HFF-Myc (cell line): ENCODE measurements around the gene AFF3.

Experiments
- DNase-seq: peaks from one replicate; pipeline ENCODE4 v3.0.0-alpha.2; 2011; ENCODE audit warnings: low read depth; ENCODE audit errors: extremely low read depth
- H3K4me3 ChIP-seq: replicated peaks from 2 replicates; pipeline ENCODE4 v1.5.1; 2011; ENCODE audit warnings: low read depth, mild to moderate bottlenecking, control low read depth, low read length
- TF ChIP-seq, protein P1 (sequence below): IDR thresholded peaks from 2 replicates; pipeline ENCODE4 v1.5.1; 2012; ENCODE audit warnings: mild to moderate bottlenecking, low read depth, low read length, control low read depth; ENCODE audit errors: missing control alignments

The AFF3 gene

DNA sequence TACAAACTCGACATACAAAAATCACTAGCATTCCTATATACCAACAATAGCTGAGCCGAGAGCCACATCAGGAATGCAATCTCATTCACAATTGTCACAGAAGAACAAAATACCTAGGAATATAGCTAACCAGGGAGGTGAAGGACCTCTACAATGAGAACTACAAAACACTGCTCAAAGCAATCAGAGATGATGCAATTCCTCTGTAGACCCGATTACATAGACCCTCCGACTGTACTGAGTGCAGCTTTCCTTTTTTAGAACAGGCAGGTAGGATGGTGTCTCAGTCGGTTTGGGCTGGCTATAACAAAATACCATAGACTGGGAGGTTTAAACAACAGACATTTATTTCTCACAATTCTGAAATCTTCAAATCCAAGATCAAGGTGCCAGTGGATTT lies 513.1 kb downstream of the AFF3 start:
- no peak for DNase-seq
- TF ChIP-seq, protein P1, sequence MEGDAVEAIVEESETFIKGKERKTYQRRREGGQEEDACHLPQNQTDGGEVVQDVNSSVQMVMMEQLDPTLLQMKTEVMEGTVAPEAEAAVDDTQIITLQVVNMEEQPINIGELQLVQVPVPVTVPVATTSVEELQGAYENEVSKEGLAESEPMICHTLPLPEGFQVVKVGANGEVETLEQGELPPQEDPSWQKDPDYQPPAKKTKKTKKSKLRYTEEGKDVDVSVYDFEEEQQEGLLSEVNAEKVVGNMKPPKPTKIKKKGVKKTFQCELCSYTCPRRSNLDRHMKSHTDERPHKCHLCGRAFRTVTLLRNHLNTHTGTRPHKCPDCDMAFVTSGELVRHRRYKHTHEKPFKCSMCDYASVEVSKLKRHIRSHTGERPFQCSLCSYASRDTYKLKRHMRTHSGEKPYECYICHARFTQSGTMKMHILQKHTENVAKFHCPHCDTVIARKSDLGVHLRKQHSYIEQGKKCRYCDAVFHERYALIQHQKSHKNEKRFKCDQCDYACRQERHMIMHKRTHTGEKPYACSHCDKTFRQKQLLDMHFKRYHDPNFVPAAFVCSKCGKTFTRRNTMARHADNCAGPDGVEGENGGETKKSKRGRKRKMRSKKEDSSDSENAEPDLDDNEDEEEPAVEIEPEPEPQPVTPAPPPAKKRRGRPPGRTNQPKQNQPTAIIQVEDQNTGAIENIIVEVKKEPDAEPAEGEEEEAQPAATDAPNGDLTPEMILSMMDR: no peak
- no peak overlapping the region for H3K4me3 ChIP-seq

DNA sequence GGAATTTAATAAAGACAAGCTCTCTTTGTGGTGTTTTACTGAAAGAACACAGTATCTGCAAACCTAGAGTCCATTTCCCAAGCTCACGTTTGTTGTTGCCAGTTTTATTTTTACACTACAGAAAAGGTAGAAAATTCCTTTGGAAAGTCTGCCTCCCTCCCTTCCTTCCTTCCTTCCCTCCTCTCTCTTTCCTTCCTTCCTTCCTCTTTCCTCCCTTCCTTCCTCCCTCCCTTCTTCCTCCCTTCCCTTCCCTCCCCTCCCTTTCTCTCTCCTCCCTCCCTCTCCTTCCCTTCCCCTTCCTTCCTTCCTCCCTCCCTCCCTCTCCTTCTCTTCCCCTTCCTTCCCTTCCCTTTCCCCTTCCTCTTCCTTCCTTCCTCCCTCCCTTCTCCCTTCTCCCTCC lies 516.2 kb downstream of the AFF3 start:
- no peak for DNase-seq
- TF ChIP-seq, protein P1: no peak
- no peak overlapping the region for H3K4me3 ChIP-seq

DNA sequence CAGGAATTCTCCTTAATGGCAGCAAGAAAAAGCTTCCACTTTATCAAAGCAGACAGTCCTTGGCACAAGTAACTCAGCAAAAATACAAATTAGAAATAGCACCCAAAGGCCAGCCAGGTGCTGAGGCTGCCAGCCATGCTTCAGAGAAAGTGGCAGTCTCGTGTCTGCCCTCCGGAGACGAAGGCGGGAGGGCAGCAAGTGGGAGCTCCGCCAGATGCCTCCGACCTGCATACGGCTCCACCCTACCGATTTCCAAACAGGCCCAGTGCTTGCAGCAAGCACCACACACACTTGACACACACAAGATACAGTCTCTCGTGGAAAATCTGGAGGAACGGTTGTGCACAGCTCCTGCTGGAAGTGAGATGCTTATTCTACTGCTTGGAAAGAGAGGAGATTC lies 517.7 kb downstream of the AFF3 start:
- DNase-seq: no peak
- no peak overlapping the region for H3K4me3 ChIP-seq
- TF ChIP-seq, protein P1: no peak

DNA sequence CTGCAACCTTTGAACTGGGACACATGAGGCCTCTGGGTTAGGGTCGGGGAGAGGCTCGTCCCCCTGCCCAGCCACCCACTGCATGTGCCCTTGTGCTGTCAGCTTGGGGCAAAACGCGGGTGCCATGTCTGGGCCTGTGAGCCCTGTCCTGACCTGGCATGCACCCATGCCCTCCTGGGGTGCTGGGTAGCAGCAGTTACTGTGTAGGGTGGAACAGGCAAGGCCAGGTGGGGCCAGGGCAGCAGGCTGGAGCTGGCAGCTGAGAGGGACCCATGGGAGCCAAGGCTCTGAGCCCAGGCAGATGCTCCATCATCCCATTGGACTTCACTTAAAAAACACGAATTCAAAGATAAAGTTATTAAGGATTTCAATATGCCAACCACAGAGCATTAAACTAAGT lies 518.8 kb downstream of the AFF3 start:
- no peak for DNase-seq
- H3K4me3 ChIP-seq: no peak overlapping the region
- TF ChIP-seq, protein P1: no peak

DNA sequence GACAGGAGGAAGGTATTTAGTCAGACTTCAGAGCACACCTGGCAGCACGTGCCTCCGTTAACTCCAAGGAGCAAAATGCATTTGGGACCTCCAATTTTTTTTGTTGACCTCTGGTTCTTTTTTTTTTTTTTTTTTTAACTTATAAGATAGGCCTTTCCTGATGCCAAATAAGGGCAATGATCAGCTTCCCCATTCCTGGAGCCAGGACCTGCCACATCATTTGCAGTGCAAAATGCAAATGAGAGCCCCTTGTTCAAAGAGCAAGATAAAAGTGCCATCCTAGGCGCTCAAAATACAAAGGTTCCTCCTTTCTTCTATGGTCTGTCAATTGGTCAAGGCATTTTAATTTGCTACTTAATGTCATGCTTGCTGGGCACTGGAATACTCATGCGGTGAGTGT lies 519.4 kb downstream of the AFF3 start:
- H3K4me3 ChIP-seq: no peak overlapping the region
- TF ChIP-seq, protein P1: no peak
- DNase-seq: no peak

DNA sequence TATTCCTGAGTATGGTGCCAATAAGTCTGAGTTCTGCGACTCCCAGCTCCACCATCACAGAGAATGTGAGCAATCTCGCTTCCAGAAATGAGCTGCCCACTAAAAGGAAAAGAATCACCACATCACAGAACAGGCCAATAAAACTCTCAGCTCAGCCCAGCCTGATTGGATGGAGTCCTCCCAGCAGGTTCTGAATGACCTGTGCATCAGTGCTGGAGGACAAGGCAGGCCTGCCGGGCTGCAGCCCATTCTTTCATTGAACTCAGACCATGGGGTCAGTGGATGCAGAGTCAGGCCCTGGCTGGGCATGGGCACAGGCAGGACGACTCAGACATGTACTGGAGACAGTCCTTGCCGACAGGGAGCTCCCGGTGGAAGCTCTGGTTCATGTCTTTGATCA lies 519.9 kb downstream of the AFF3 start:
- no peak for DNase-seq
- TF ChIP-seq, protein P1: no peak
- no peak overlapping the region for H3K4me3 ChIP-seq

DNA sequence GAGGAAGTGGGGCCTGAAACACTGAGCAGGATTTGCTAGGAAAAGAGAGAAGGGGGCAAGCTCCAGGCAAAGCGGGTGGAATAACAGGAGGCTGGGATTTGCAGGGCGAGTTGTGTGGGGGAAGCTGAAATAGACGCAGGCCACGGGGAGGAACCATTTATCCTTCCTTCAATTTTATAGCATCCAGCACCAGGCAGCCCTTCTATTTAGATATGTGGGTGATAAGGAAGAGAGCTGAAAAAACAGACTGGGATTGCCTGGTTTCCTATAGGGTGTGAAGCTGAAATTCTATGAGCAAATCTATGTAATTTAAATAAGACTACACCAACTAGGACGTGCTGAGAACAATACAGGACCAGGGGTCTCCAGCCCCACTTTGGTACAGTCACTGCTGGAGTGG lies 520.6 kb downstream of the AFF3 start:
- no peak for DNase-seq

More for the DNA sequence above, 520.6 kb downstream of the AFF3 start:
- no peak overlapping the region for H3K4me3 ChIP-seq
- TF ChIP-seq, protein P1: no peak
